ENCODE results near the gene LRBA. TPM values are rescaled to one million over a fixed set of nuclear protein-coding genes. Genes with fewer than 3 reads are reported as not detected.

LRBA gene
- total and polyA plus RNA-seq, 9 of the 15 experiments (the other 6 are each of a cell fraction or from before 2014, with no cell fraction given) = 24.2 to 88.7 (median 59.7) TPM

DNA sequence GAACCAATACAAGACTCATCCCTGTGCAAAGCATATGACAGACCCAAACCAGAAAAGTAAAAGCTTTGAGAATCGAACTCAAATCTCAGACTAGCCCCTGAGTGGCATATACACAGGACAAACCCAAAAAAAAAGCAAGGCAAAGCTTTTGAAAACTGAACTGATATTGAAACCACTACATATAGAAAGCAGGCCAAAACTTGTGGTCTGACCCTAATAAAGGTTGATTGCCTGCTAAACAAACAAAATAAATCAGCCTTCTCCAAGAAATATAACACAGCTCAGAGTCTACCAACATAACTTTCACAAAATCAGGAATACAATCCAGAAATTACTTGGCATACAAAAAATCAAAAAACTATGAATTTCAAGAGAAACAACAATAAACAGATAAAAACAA, 40.3 kb downstream of the LRBA start:
- H3K4me3 ChIP-seq = no peak overlapping the region
- DNase-seq (ENCODE audit: extremely low read depth in 1 of 4, low spot score in 3 of 4) (no peak), FAIRE-seq (no peak), ATAC-seq (no peak)
- H3K9me1 ChIP-seq (ENCODE audit: control insufficient read depth, insufficient read depth, low read length) = no peaks in the 10 kb centered on the region
- H4K20me1 ChIP-seq (replicated peaks; ENCODE audit: control insufficient read depth, insufficient read depth, low read length) = peaks cover 4% of the 10 kb centered on the region
- no peaks in the 10 kb centered on the region for H3K27me3 ChIP-seq (ENCODE audit: control insufficient read depth in 2 of 2, insufficient read depth in 2 of 2, low read length in 2 of 2)
- POLR2A ChIA-PET = interaction anchor here (1.5 kb wide), 1 partner anchor 17 kb away, joined by 3 read pairs; no protein-coding TSS in a partner anchor
- H3K4me2 ChIP-seq (ENCODE audit: insufficient read depth, low read length) = no peak overlapping the region
- CTCF ChIA-PET (ENCODE audit: low intra/inter-chr PET ratio) = interaction anchor here (0.6 kb wide), 1 partner anchor 70 kb away, joined by 6 read pairs; no protein-coding TSS in a partner anchor
- 7% methylated on average over 1 of the region's 1 CpG for WGBS (ENCODE audit: insufficient coverage, low coverage, missing lambda C conversion rate)
- in situ Hi-C loops (cut with MboI) = no loop called here
- TF ChIP-seq HSF4 (CRISPR knock-in tag; IDR thresholded peaks at IDR 0.05; ENCODE audit: borderline replicate concordance) = no peak
- TF ChIP-seq, protein P1, sequence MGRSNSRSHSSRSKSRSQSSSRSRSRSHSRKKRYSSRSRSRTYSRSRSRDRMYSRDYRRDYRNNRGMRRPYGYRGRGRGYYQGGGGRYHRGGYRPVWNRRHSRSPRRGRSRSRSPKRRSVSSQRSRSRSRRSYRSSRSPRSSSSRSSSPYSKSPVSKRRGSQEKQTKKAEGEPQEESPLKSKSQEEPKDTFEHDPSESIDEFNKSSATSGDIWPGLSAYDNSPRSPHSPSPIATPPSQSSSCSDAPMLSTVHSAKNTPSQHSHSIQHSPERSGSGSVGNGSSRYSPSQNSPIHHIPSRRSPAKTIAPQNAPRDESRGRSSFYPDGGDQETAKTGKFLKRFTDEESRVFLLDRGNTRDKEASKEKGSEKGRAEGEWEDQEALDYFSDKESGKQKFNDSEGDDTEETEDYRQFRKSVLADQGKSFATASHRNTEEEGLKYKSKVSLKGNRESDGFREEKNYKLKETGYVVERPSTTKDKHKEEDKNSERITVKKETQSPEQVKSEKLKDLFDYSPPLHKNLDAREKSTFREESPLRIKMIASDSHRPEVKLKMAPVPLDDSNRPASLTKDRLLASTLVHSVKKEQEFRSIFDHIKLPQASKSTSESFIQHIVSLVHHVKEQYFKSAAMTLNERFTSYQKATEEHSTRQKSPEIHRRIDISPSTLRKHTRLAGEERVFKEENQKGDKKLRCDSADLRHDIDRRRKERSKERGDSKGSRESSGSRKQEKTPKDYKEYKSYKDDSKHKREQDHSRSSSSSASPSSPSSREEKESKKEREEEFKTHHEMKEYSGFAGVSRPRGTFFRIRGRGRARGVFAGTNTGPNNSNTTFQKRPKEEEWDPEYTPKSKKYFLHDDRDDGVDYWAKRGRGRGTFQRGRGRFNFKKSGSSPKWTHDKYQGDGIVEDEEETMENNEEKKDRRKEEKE (IDR thresholded peaks at IDR 0.05; ENCODE audit: borderline replicate concordance in 1 of 2, control insufficient read depth in 1 of 2, low read depth in 2 of 2, low read length in 1 of 2) = no peak
- no peak for TF ChIP-seq PTRF (tag; IDR thresholded peaks at IDR 0.05)
- TF ChIP-seq ZNF79 (CRISPR knock-in tag; IDR thresholded peaks at IDR 0.05; ENCODE audit: low read depth) = no peak
- no peak for TF ChIP-seq OTX1 (CRISPR knock-in tag; IDR thresholded peaks at IDR 0.05)
- TF ChIP-seq EP400 (IDR thresholded peaks at IDR 0.05) = no peak
- TF ChIP-seq ELF4 (CRISPR knock-in tag; IDR thresholded peaks at IDR 0.05) = no peak
- no peak for TF ChIP-seq RHOXF2B (CRISPR knock-in tag; conservative IDR thresholded peaks at IDR 0.05)
- no peak for TF ChIP-seq ATF4 (CRISPR knock-in tag; IDR thresholded peaks at IDR 0.05)
- TF ChIP-seq ZNF639 (CRISPR knock-in tag; conservative IDR thresholded peaks at IDR 0.05 in 1 of 2, IDR thresholded peaks at IDR 0.05 in 1 of 2) = no peak
- TF ChIP-seq TCFL5 (CRISPR knock-in tag; conservative IDR thresholded peaks at IDR 0.05) = no peak
- no peak for TF ChIP-seq HDAC8 (tag; IDR thresholded peaks at IDR 0.05)
- peaks cover 94% of the 10 kb centered on the region for H3K79me2 ChIP-seq (ENCODE audit: control insufficient read depth, insufficient read depth, low read length)
- H3K27ac ChIP-seq (ENCODE audit: extremely low read depth, low read depth, low read length) = no peak overlapping the region
- no TSS peak for BruUV-seq (replicated peaks)
- H3K9ac ChIP-seq (ENCODE audit: insufficient read depth in 1 of 2, low read depth in 2 of 2, low read length in 2 of 2) = no peak overlapping the region
- peaks cover 0 to 2% of the 10 kb centered on the region in 2 experiments; a peak in 1 of 5 replicates for H3K4me1 ChIP-seq (replicated peaks in 1 of 2; ENCODE audit: control insufficient read depth in 2 of 2, insufficient read depth in 2 of 2, low read length in 2 of 2)
- H3K36me3 ChIP-seq (ENCODE audit: control insufficient read depth, insufficient read depth, low read length) = no peaks in the 10 kb centered on the region
- H3K9me3 ChIP-seq (replicated peaks; ENCODE audit: control insufficient read depth, insufficient read depth, low read depth, low read length) = no peaks in the 10 kb centered on the region
- no peak overlapping the region for H2AFZ ChIP-seq (ENCODE audit: low read depth, low read length)
- intact Hi-C loops (cut with micrococcal nuclease) = loop anchor here (5.0 kb wide), 1 partner anchor 73 kb away; no protein-coding TSS in a partner anchor

All from K562 (cell line).